ENCODE results near the gene FBXL3. TPM values are rescaled to one million over a fixed set of nuclear protein-coding genes. Genes with fewer than 3 reads are reported as not detected.
"Not testable (repeated sequence)": the region's sequence is repeated elsewhere in the genome, so short reads cannot be mapped to it uniquely, and the experiment has no call there.

Gene FBXL3
- total RNA-seq, 4 donors from 2014 or later, result 43.5 to 81.6 (median 51.7) TPM

DNA sequence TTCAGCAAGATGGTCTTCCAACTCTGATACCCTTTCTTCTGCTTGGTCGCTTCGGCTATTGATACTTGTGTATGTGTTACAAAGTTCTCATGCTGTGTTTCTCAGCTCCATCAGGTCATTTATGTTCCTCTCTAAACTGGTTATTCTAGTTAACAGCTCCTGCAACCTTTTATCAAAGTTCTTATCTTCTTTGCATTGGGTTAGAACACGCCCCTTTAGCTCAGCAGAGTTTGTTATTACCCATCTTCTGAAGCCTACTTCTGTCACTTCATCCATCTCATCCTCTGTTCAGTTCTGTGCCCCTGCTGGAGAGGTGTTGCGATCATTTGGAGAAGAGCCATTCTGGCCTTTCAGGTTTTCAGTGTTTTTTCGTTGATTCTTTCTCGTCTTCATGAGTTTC is 59.9 kb downstream of the FBXL3 start:
- intact Hi-C loops (cut with DNase I), result no loop called here
- peaks cover 0 to 15% (median 9%) of the 10 kb centered on the region in 3 donors for H3K4me1 ChIP-seq
- TF ChIP-seq, protein P1, sequence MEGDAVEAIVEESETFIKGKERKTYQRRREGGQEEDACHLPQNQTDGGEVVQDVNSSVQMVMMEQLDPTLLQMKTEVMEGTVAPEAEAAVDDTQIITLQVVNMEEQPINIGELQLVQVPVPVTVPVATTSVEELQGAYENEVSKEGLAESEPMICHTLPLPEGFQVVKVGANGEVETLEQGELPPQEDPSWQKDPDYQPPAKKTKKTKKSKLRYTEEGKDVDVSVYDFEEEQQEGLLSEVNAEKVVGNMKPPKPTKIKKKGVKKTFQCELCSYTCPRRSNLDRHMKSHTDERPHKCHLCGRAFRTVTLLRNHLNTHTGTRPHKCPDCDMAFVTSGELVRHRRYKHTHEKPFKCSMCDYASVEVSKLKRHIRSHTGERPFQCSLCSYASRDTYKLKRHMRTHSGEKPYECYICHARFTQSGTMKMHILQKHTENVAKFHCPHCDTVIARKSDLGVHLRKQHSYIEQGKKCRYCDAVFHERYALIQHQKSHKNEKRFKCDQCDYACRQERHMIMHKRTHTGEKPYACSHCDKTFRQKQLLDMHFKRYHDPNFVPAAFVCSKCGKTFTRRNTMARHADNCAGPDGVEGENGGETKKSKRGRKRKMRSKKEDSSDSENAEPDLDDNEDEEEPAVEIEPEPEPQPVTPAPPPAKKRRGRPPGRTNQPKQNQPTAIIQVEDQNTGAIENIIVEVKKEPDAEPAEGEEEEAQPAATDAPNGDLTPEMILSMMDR (IDR thresholded peaks at IDR 0.05), result no peak
- TF ChIP-seq POLR2A (IDR thresholded peaks at IDR 0.05), result no peak
- H3K27ac ChIP-seq, result no peak overlapping the region
- no peak overlapping the region for H3K4me3 ChIP-seq
- no peaks in the 10 kb centered on the region for H3K9me3 ChIP-seq
- DNase-seq, result no peak
- no peaks in the 10 kb centered on the region for H3K27me3 ChIP-seq
- no peaks in the 10 kb centered on the region for H3K36me3 ChIP-seq
- WGBS, 2 donors, result 85 to 96% methylated on average over 6 of the region's 6 CpGs

DNA sequence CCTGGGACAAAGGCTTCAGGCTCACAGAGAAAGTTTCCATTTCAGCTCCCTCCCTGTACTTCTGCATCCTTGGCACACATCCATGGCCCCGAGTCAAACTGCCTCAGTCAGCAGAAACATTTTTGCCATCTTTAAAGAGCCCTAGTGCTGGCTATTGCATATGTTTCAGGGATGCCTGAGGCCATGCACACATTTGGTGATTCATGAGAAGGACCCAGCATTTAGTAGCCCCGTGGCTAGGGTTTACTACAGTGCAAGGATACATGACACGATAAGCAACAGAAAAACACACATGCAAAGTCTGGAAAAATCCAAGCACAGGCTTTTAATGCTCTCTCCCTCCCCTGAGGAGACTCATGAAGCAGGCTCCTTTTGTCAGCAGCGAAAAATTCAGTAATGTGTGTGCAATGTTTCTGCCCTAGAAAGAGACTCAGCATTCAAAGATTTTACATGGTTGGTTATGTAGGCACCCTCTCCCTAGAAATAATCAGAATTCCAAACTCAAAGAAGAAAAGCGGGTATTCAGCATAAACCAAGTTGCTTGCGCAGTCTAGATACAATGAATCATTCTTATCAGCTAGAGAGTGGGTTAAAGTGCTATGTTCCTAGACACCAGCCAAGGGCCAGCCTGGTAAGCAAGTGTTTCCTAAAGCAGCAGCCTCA is 61.1 kb downstream of the FBXL3 start:
- no peak for TF ChIP-seq POLR2A (IDR thresholded peaks at IDR 0.05)
- TF ChIP-seq, protein P1 (IDR thresholded peaks at IDR 0.05), result no peak
- 37 to 41% methylated on average over 6 of the region's 6 CpGs for WGBS, 2 donors
- no peak for DNase-seq
- no peak overlapping the region for H3K27ac ChIP-seq
- peaks cover 0 to 3% (median 0%) of the 10 kb centered on the region in 3 donors for H3K9me3 ChIP-seq
- H3K27me3 ChIP-seq, result no peaks in the 10 kb centered on the region
- no peak overlapping the region for H3K4me3 ChIP-seq
- H3K36me3 ChIP-seq, result no peaks in the 10 kb centered on the region
- intact Hi-C loops (cut with DNase I), result no loop called here
- H3K4me1 ChIP-seq, result peaks cover 0 to 15% (median 9%) of the 10 kb centered on the region in 3 donors

DNA sequence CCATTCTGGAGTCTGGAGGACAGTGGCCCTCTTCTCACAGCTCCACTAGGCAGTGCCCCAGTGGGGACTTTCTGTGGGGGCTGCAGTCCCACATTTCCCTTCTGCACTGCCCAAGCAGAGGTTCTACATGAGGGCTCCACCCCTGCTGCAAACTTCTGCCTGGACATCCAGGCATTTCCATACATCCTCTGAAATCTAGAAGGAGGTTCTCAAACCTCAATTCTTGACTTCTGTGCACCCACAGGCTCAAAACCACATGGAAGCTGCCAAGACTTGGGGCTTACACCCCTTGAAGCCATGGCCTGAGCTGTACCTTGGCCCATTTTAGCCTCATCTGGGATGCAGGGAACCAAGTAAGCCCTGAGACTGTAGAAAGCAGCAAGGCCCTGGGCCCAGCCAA is 67.2 kb downstream of the FBXL3 start:
- DNase-seq; H3K36me3 ChIP-seq; H3K27ac ChIP-seq; H3K27me3 ChIP-seq; H3K4me1 ChIP-seq; intact Hi-C loops (cut with DNase I); H3K4me3 ChIP-seq: not testable (repeated sequence)
- peaks cover 0 to 23% (median 10%) of the 10 kb centered on the region in 3 donors for H3K9me3 ChIP-seq

DNA sequence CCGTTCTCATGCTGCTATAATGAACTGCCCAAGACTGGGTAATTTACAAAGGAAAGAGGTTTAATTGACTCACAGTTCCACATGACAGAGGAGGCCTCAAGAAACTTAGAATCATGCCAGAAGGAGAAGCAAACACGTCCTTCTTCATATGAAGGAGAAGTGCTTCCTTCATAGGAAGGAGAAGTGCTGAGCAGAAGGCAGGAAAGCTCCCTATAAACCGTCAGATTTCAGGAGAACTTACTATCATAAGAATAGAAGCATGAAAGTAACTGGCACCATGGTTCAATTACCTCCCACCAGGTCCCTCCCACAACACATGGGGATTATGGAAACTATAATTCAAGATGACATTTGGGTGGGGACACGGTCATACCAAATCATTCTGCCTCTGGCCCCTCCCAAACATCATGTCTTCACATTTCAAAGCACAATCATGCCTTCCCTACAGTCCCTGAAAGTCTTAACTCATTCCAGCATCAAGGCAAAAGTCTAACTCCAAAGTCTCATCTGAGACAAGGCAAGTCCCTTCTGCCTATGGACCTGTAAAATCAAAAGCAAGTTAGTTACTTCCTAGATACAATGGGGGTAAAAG is 68.0 kb downstream of the FBXL3 start:
- Histone ChIP-seq H3K4me1 (no peaks in the 10 kb centered on the region), H3K27me3 (no peaks in the 10 kb centered on the region), H3K4me3 (no peak overlapping the region), H3K36me3 (no peaks in the 10 kb centered on the region), H3K27ac (no peak overlapping the region), H3K9me3 (peaks cover 0 to 23% (median 10%) of the 10 kb centered on the region in 3 donors)
- no peak for TF ChIP-seq POLR2A (IDR thresholded peaks at IDR 0.05)
- TF ChIP-seq, protein P1 (IDR thresholded peaks at IDR 0.05), result no peak
- intact Hi-C loops (cut with DNase I), result no loop called here
- 70 to 82% methylated on average over 4 of the region's 4 CpGs for WGBS, 2 donors
- DNase-seq, result no peak

DNA sequence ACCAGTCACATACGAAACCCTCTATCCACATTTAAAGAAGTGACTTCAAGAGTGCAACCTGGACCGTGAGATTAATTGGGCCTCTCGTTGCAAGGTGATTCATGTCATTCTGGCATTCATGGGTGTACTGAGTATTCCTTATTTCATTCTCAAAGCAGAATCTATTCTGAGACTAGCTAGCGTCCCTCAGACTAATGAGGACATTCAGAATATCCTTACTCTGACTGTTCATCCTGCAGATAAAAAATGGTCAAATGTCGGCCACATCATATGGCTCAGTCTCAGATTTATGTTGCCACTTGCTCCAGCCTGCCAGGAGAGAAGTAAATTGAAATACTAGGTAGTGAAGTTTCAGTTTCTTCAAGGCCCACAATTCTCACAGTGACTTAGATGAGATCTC is 71.3 kb downstream of the FBXL3 start:
- Histone ChIP-seq H3K4me1 (no peaks in the 10 kb centered on the region), H3K27ac (no peak overlapping the region), H3K36me3 (no peaks in the 10 kb centered on the region), H3K27me3 (peaks cover 0 to 12% (median 0%) of the 10 kb centered on the region in 4 donors), H3K4me3 (no peak overlapping the region), H3K9me3 (peaks cover 0 to 18% (median 10%) of the 10 kb centered on the region in 3 donors)
- no peak for DNase-seq
- TF ChIP-seq POLR2A (IDR thresholded peaks at IDR 0.05), result no peak
- TF ChIP-seq, protein P1 (IDR thresholded peaks at IDR 0.05), result no peak
- intact Hi-C loops (cut with DNase I), result no loop called here
- 70 to 78% methylated on average over 5 of the region's 5 CpGs for WGBS, 2 donors

Other genes with a start within 250 kb of the FBXL3 start
- 10 to 100 TPM in 3 of 4 donors, 1 to 10 TPM in 1; 6.2 to 63.3 (median 23.1) TPM for gene KCTD12, start 140.8 kb downstream of the FBXL3 start, total RNA-seq
- gene ACOD1, start 78.6 kb downstream of the FBXL3 start, total RNA-seq, result not detected
- gene CLN5, start 35.1 kb downstream of the FBXL3 start, total RNA-seq, result 10 to 100 TPM in 2 of 4 donors, 1 to 10 TPM in 2; 6.8 to 20.2 (median 11.2) TPM

All from esophagus squamous epithelium (tissue), 5 donors.